HCT116 (cell line): ENCODE measurements around the gene CHRND. TPM values are rescaled to one million over a fixed set of nuclear protein-coding genes. Genes with fewer than 3 reads are reported as not detected.

Source experiments
- ATAC-seq: fragments of 200-7000 bp; cut with Tn5 transposase; 2 replicates; pipeline ENCODE4 v1.9.1; 2020; ENCODE audit warnings: mild to moderate bottlenecking, moderate library complexity
- BruUV-seq: library from RNA; stranded (reverse); fragments of 400-500 nt; replicated peaks from 2 replicates; lab custom pipeline; 2021; lab: Mats Ljungman, UMichigan
- CTCF ChIA-PET: fragments of 300-600 bp; sonication (Branson Sonifier 250); formaldehyde crosslinking; loops from one replicate; lab custom pipeline; 2021; ENCODE audit warnings: antibody characterized with exemption; lab: Charles Lee
- POLR2A ChIA-PET: fragments of 300-600, 350-600 bp; sonication (Branson Sonifier 250); formaldehyde crosslinking; loops from one replicate; lab custom pipeline; 2021; ENCODE audit warnings: antibody characterized with exemption; lab: Charles Lee
- RAD21 ChIA-PET, 2 experiments: fragments of 300-600 bp; sonication (Branson Sonifier 250); formaldehyde crosslinking; loops; one replicate each; lab custom pipeline; 2023; ENCODE audit warnings: low total read pairs in 2 of 2; ENCODE audit not compliant: uncharacterized antibody in 2 of 2, unreplicated experiment in 2 of 2, low non-redundant PET in 1 of 2; lab: Charles Lee
- DNase-seq: peaks from one replicate; pipeline ENCODE4 v3.0.0-alpha.2; 2010; ENCODE audit warnings: low read depth, low spot score
- H2AFZ ChIP-seq: fragments of 200-600 bp; shearing (Covaris generic), sonication (generic); 2 replicates; pipeline ENCODE4 v1.6.1; 2017; ENCODE audit warnings: low read depth, mixed run types, mixed read lengths, antibody characterized with exemption, low read length; ENCODE audit not compliant: poor library complexity, severe bottlenecking
- H3K27ac ChIP-seq: 2 replicates; pipeline ENCODE4 v1.5.1; 2012; ENCODE audit warnings: low read depth, low read length
- H3K27me3 ChIP-seq: fragments of 200-600 bp; sonication (generic); 2 replicates; pipeline ENCODE4 v1.6.1; 2016; ENCODE audit warnings: mixed run types, low read length, mixed read lengths; ENCODE audit not compliant: insufficient read depth
- H3K36me3 ChIP-seq, 2 experiments: fragments of 200-500 bp in 1 of 2; fragments of 200-600 bp in 1 of 2; sonication (Bioruptor generic) in 1 of 2; sonication (generic) in 1 of 2; 2 replicates each; pipeline versions ENCODE4 v1.5.1 to v1.6.1; 2014 to 2016; ENCODE audit warnings: low read length in 2 of 2, inconsistent platforms in 1 of 2, mixed read lengths in 1 of 2, mixed run types in 1 of 2; ENCODE audit not compliant: insufficient read depth in 2 of 2, control insufficient read depth in 1 of 2
- H3K4me1 ChIP-seq, 2 experiments: fragments of 200-600 bp in 1 of 2; sonication (generic) in 1 of 2; 2 replicates each; pipeline versions ENCODE4 v1.5.1 to v1.6.1; 2012 to 2017; ENCODE audit warnings: low read length in 2 of 2, inconsistent platforms in 1 of 2, mild to moderate bottlenecking in 1 of 2, mixed read lengths in 1 of 2, mixed run types in 1 of 2, moderate library complexity in 1 of 2; ENCODE audit not compliant: insufficient read depth in 2 of 2, control insufficient read depth in 1 of 2
- H3K4me2 ChIP-seq: fragments of 200-600 bp; sonication (generic); 2 replicates; pipeline ENCODE4 v1.6.1; 2017; ENCODE audit warnings: mixed run types, low read length, mixed read lengths
- H3K4me3 ChIP-seq, 2 experiments: fragments of 200-600 bp in 1 of 2; sonication (generic) in 1 of 2; replicated peaks in 1 of 2; 2 replicates each; pipeline ENCODE4 v1.5.1; 2011 to 2016; ENCODE audit warnings: low read length in 2 of 2, control low read depth in 1 of 2, low read depth in 1 of 2, mild to moderate bottlenecking in 1 of 2, mixed read lengths in 1 of 2, mixed run types in 1 of 2
- H3K79me2 ChIP-seq: fragments of 200-600 bp; sonication (generic); 2 replicates; pipeline ENCODE4 v1.6.1; 2017; ENCODE audit warnings: mild to moderate bottlenecking, mixed run types, low read length, moderate library complexity, mixed read lengths; ENCODE audit not compliant: insufficient read depth
- H3K9ac ChIP-seq: fragments of 200-600 bp; sonication (generic); 2 replicates; pipeline ENCODE4 v1.6.1; 2016; ENCODE audit warnings: low read length, mixed read lengths
- H3K9me2 ChIP-seq: fragments of 200-600 bp; sonication (generic), shearing (Covaris generic); 2 replicates; pipeline ENCODE4 v1.6.1; 2017; ENCODE audit warnings: mixed run types, mild to moderate bottlenecking, moderate library complexity; ENCODE audit not compliant: insufficient read depth
- H3K9me3 ChIP-seq, 2 experiments: fragments of 200-500 bp in 1 of 2; fragments of 200-600 bp in 1 of 2; sonication (Bioruptor generic) in 1 of 2; sonication (generic) in 1 of 2; 2 replicates each; pipeline ENCODE4 v1.6.1; 2014 to 2017; ENCODE audit warnings: low read length in 2 of 2, mixed read lengths in 2 of 2, inconsistent platforms in 1 of 2, low read depth in 1 of 2, mild to moderate bottlenecking in 1 of 2, mixed run types in 1 of 2, moderate library complexity in 1 of 2; ENCODE audit not compliant: control insufficient read depth in 1 of 2, insufficient read depth in 1 of 2
- H4K20me1 ChIP-seq: fragments of 200-600 bp; sonication (generic), shearing (Covaris generic); 2 replicates; pipeline ENCODE4 v1.6.1; 2017; ENCODE audit warnings: mixed run types, mild to moderate bottlenecking, moderate library complexity; ENCODE audit not compliant: insufficient read depth
- ATF3 ChIP-seq: IDR thresholded peaks from 2 replicates; pipeline ENCODE4 v1.6.1; 2012
- CEBPB ChIP-seq: IDR thresholded peaks from 2 replicates; pipeline ENCODE4 v1.6.1; 2012; ENCODE audit warnings: low read depth
- CTCF ChIP-seq, 3 experiments: fragments of 200-600 bp in 1 of 3; sonication (generic) in 1 of 3; IDR thresholded peaks in 2 of 3; conservative IDR thresholded peaks in 1 of 3; 2 replicates each; pipeline ENCODE4 v1.5.1; 2012 to 2017; ENCODE audit warnings: low read depth in 2 of 3, low read length in 2 of 3, antibody characterized with exemption in 1 of 3, borderline replicate concordance in 1 of 3, control low read depth in 1 of 3, mild to moderate bottlenecking in 1 of 3, mixed read lengths in 1 of 3, mixed run types in 1 of 3, moderate library complexity in 1 of 3; ENCODE audit not compliant: insufficient read depth in 1 of 3
- EGR1 ChIP-seq: IDR thresholded peaks from 2 replicates; pipeline ENCODE4 v1.6.1; 2012; ENCODE audit warnings: low read depth
- ELF1 ChIP-seq: IDR thresholded peaks from 2 replicates; pipeline ENCODE4 v1.6.1; 2012; ENCODE audit warnings: low read depth, borderline replicate concordance
- JUND ChIP-seq: IDR thresholded peaks from 2 replicates; pipeline ENCODE4 v1.6.1; 2012
- POLR2AphosphoS5 ChIP-seq: IDR thresholded peaks from 2 replicates; pipeline ENCODE4 v1.6.1; 2011; ENCODE audit warnings: mild to moderate bottlenecking, low read depth, low read length, moderate library complexity
- RAD21 ChIP-seq: IDR thresholded peaks from 2 replicates; pipeline ENCODE4 v1.6.1; 2012; ENCODE audit warnings: low read depth, mild to moderate bottlenecking
- TCF7L2 ChIP-seq: IDR thresholded peaks from 2 replicates; pipeline ENCODE4 v1.7.0; 2011; ENCODE audit warnings: borderline replicate concordance, inconsistent platforms; ENCODE audit not compliant: insufficient read depth, insufficient read length; ENCODE audit errors: extremely low read depth
- ZFX ChIP-seq: fragments of 450-650 bp; IDR thresholded peaks from 2 replicates; pipeline ENCODE4 v1.6.1; 2017
- intact Hi-C: fragments of 100-400 bp; cut with micrococcal nuclease; formaldehyde crosslinking; loops from 2 replicates; pipeline ENCODE4 v1.10.0; 2022
- total RNA-seq: library from RNA; stranded (reverse); gene quantifications from one replicate; pipeline ENCODE4 v1.2.1, GENCODE V29; 2021; ENCODE audit not compliant: unreplicated experiment

The CHRND gene
- total RNA-seq, 1 experiment from 2014 or later = not detected

GRCh38 chr2:232547991-232548390, 22.0 kb downstream of the CHRND start:
- Histone ChIP-seq H3K9me3 (no peaks in the 10 kb centered on the region; a peak in 1 of 4 replicates), H3K4me2 (no peak overlapping the region), H4K20me1 (no peaks in the 10 kb centered on the region), H3K9me2 (no peaks in the 10 kb centered on the region), H3K4me3 (no peak overlapping the region), H3K36me3 (peaks cover 2 to 20% of the 10 kb centered on the region in 2 experiments; a peak in 2 of 4 replicates), H3K27me3 (no peaks in the 10 kb centered on the region), H2AFZ (no peak overlapping the region), H3K4me1 (peaks cover 5 to 15% of the 10 kb centered on the region in 2 experiments; a peak in 3 of 4 replicates), H3K9ac (no peak overlapping the region), H3K27ac (no peak overlapping the region), H3K79me2 (peaks cover 54% of the 10 kb centered on the region)
- no TSS peak for BruUV-seq
- TF ChIP-seq ZFX = no peak
- TF ChIP-seq CEBPB = no peak
- TF ChIP-seq ATF3 = no peak
- TF ChIP-seq POLR2AphosphoS5 = no peak
- TF ChIP-seq JUND = no peak
- TF ChIP-seq RAD21 = no peak
- TF ChIP-seq TCF7L2 = no peak
- no peak for TF ChIP-seq EGR1
- TF ChIP-seq CTCF (IDR thresholded peaks at IDR 0.05 in 2 of 3, conservative IDR thresholded peaks at IDR 0.05 in 1 of 3; ENCODE audit: borderline replicate concordance in 1 of 3, insufficient read depth in 1 of 3, low read depth in 2 of 3, low read length in 2 of 3) = no peak
- no peak for TF ChIP-seq ELF1
- intact Hi-C loops = no loop called here
- POLR2A ChIA-PET = no interaction called here
- no peak for ATAC-seq
- RAD21 ChIA-PET = no interaction called here
- CTCF ChIA-PET = no interaction called here
- DNase-seq = no peak
